GM03348 (cell line): ENCODE measurements around the gene TTLL5.

Experiments used
- DNase-seq: peaks from one replicate; pipeline ENCODE4 v3.0.0; 2012; ENCODE audit warnings: low spot score

Gene TTLL5

DNA sequence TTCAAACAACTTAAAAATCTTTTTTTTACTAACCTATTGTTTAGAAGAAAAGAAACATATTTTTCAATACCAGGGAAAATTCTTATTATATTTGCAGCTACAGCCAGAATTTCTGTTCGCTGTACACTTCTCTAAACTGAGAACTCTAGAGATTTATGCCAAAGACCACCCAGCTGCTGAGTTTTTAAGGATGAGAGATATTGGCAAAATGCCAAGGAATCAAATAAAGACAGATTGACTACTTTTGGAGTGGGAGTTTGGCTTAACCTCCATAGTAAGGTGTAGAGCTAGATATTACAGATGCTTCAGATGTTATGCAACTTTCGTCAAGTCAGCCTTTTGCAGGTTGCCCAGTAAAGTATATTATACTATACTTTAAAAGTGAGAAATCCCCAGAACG is 71.8 kb downstream of the TTLL5 start:
- DNase-seq, result no peak

DNA sequence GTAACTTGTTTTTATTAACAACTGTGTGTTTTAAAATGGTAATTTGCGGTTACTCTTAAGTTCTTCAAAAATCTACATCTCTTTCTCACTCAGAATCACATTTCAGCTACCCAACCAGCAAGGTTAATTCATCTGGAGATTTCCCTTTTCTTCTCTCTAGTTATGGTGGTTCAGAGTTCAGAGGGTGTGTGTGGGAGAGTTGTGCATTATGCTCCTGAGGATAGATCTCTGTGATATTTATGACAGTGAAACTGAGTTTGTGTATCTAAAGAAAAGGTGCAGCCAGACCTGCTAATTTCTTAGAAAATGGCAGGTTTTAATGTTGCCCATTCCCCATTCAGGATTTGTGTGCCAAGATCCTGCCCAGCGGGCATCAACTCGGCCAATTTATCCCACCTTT is 73.8 kb downstream of the TTLL5 start:
- no peak for DNase-seq

DNA sequence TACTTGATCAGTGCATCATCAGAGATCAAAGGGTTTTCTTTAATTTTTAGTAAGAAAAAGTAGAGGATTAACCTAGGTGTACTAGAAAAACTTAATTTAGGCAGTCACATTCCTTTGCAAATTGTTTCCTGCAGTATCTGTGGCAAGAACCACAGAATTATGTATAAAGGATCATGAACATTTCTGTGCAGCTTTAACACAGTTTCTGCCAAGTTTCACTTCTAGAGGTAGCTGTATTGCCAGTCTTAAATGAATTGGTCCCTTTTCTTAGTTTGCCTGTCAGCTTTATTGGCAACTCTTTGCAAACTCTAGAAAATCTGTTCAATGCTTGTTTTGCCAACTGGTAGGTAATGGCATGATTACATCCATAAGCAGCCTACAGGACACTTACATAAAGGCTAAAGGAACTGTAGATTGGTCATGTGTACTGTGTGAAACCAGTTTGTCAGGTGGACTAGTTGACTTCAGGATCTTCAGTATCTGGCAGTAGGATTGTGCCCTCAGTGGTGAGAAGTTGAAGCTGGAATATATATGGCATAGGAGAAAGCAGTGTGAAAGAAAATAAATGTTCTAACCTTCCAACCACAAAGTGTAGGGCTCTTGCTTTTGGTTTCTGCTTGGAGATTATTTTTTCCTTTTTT is 75.9 kb downstream of the TTLL5 start:
- no peak for DNase-seq

DNA sequence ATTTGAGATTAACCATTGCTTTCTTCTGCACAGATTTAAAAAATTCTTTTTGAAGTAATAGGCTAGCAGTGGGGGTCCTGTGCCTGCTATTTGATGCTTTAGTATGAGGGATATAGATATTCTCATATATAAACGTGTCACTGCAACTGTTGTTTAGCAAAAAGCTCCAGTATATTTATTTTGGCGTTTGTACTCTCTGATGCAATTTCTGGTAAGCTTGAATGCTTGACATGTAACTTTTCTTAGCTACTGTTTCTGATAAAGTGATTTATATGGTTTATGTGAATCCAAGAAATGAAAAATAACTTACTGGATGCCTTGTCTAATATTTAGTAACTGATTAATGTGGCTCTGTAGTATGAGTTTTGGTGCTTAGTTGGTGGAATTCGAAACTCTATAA is 77.1 kb downstream of the TTLL5 start:
- DNase-seq, result no peak

DNA sequence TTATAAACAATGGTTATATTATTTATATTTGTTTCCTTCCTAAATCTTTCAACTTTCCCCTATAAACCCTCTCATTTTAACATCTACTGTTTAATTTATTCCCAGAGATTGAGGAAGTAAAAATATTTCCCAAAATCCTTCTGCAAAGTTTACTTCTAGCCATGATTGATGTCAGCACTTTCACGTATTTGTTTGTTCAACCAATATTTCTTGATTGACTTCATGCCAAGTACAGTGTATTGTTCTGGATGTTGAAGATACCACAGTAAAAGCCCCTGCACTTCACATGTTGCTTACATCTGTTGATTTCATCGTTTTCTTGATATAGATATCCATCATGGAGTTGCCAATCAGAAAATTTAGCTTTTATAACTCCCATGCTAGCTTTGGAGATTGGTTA is 81.8 kb downstream of the TTLL5 start:
- no peak for DNase-seq

DNA sequence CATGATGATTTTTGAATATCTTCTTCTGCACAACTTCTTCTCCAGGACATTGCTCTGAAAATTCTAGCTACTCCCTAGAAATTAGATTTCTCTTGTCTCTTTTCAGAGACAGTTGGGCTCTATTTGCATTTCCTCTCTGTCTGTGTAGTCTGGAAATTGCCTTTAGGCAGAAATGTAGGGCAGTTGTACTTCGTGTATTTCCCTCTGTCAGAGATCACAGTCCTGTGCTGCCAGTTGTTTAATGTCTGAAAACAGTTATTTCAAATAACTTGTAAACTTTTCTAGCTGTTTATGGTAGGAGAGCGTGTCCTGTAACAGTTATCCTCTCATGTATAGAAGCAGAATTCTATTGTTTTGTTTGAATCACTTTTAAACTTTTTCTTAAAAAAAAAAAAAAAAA is 86.9 kb downstream of the TTLL5 start:
- no peak for DNase-seq

DNA sequence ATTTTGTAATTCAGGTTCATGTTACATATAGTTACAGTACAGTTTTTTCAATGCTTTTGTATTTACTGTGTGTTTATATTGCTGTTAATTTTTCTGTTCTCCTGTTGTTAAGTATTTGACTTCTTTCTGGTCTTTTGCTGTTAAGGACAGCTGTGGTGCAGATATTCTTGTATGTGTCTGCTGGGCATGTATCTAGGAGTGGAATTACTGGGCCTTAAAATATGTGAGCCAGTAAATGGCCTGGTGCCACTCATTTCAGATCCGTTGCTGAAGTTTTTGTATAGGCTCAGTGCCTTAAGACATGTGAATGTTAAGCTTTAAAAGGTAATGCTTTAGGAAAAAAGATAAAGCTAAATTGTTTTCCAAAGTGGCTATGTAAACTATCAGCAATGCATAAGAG is 87.3 kb downstream of the TTLL5 start:
- DNase-seq, result no peak

DNA sequence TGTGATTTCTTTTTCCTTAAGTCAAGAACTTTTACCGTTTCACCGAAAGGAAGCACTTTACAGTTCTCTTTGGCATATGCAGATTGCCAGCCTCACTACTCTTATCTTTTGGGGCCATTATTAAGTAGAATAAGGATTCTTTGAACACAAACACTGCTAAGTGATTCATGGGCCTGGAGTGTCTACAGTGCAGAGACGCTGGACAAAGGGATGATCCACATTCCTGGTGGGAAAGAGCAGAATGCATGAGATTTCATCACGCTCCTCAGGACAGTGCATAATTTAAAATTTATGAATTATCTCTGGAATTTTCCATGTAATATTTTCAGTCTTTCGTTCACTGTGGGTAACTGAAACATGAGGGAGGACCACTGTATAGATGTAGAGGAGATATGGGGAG is 90.2 kb downstream of the TTLL5 start:
- DNase-seq, result peak; percentile 31

DNA sequence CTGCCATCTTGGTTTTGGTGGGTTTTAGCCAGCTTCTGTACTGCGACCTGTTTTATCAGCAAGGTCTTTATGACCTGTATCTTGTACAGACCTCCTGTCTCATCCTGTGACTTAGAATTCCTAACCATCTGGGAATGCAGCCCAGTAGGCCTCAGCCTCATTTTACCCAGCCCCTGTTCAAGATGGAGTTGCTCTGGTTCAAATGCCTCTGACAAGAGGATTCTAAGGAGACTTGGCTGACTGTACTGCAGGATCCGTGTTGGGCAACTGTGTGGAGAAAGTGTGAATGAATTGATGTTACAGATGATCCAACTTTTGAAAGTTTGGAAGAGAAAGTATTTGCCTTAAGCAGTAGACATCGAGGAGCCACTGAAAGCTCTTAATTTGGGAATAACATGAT is 91.0 kb downstream of the TTLL5 start:
- DNase-seq, result no peak

DNA sequence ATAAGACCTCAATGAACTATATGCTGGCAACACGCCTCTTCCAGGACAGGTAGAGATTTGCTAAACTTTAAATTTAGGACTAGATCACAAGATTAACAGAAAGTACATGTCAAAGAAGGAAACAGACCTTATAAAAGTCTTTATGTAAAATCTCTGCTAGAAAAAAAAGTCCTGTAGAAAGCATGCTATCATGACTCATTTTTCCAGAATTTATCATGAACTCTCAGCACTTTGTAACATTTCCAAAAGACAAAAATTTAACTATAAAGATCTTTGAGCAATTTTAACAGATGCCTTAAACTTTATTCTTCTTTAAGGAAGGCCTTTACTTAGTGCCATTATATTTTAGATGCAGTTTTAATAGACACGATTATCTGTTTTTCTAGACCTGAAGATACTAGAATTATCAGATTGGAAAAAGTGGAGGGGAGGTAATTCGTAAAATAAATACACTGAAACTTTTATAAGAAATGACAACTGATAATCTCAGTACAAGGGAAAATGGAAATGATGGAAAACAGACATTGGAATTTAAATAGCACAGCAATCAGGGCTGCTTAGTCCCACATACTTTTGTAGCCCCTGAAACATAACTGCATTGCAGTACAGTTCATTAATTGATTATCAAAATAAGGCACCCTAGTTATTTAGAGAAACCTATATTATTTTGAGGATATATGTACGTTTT is 92.0 kb downstream of the TTLL5 start:
- peak; percentile 46 for DNase-seq

DNA sequence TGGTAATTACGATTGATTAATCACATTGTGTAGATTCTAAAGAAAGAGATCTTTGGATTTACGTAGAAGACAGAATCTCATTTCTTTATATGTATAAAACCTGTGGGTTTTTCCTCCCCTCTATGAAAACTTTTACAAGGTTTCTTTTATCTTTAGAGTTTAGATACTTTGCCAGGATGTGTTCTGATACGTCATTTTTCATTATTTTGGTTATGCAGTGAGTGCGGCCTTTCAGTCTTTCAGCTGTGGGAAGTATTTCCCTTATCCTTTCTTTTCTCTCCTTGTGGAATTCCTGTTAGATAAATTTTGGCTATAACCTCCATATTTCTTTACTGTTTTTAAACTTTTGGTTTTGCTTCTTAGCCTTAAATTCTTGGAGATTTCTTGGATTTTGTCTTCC is 92.7 kb downstream of the TTLL5 start:
- no peak for DNase-seq

DNA sequence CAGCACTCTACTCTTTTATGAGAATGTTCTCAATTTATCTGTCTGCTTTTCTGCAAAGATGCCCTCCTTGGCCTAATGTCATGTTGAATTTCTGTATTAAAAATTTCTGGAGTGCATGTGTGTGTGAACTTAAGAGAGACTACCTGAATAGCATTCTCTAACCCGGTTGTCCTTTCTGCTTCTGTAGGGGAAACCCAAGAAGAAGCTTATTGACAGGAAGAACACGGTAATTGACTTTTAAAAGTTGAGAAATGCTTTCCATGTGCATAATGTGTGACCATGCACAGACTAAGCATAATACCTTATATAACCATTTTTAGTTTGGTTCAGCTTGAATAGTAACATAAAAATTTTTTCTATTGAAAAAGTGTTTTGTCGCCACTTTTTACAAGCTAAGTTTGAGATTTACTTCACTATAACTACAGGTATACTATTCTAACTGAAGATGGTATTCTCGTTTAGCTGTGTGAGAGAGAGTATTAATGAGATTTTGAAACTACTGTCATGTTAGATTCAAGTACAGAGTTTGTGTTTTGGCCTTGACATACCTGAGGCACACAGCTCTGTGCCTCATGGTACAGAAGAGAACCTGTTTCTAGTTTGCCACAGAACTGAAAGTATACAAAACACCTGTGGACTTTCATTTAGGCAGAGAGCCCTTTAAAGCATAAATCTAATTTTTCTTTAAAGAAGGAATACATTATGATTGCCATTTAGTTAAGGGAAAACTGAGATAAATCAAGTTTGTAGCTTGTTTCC is 96.8 kb downstream of the TTLL5 start:
- DNase-seq, result no peak

DNA sequence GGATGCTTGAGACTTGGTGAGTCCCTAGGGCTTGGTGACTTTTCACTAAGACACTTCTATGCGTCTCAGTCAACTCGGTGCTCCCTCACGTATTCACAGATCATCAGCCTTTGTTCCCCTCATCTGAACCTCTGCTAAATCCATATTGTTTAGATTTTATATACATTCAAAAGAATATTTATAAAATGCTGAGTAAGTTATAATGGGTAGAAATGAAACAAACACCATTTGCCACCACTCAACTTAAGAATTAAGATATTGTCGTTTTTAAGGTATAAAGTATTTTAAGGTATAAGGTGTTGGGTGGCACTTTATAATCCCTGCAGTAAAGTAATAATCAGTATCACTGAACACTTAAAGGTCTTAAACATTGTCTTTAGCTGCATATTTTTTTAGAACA is 103.0 kb downstream of the TTLL5 start:
- no peak for DNase-seq

DNA sequence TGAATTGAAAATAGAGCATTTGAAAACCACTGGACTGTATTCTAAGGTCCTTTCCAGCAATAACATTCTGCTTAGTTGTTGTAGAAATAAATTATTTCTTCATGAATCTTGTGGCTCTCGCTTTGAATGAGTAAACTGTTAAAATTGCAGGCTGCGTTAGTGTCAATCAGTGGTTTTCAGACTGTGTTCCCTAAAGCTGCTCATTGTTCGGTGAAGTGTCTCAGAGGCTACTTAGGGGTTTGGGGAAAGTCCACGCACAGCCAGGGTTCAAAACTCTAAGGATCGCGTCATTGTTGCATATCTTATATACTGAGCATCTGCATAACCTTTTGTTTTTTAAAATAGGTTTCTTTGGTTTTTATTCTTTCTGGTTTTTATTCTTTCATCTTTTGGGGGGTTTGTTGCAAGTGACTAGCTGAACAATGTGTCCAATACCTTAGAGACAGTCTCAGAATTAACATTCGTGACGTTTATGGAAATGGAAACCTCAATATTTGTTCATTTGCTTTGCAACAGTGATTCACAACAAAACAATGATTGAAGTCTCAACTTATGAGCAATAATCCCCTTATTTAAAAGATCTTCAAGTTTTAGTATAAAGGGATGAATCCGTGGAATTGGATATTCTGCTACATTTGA is 108.1 kb downstream of the TTLL5 start:
- peak; percentile 6 for DNase-seq

DNA sequence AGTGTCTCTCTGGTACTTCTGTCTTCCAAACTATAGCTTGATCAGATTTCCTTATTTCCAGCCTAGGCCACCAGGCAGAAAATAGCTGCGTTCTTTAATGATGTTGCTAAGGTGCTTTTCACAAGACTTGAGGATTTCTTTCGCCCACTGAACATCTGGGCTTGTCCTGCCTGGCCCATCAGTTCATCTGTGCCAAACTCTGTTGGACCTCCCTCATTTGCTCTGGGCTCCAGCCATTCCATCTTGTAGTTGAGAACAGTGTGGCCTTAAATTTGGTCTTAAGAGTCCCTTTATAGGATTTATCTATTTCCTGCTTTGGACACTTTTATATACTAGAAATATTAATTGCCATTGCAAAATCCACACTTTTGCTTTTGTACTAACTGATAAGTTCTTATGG is 109.6 kb downstream of the TTLL5 start:
- DNase-seq, result no peak

DNA sequence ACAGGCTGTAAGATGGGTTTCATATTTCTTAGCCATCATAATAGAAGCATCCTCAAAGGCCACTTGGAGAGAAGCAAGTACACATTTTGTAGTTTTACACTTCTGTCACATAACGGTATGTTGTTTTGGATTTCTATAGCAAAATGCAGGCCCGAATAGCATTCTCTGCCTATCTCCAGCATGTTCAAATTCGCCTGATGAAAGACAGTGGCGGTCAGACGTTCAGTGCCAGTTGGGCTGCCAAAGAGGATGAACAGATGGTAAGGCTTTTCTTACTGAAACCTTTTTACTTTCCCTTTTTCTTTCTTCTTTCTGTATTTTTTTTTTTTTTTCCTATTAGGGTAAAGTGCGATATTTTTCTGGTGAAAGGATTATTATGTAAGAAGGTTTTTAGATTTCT is 110.5 kb downstream of the TTLL5 start:
- DNase-seq, result no peak

DNA sequence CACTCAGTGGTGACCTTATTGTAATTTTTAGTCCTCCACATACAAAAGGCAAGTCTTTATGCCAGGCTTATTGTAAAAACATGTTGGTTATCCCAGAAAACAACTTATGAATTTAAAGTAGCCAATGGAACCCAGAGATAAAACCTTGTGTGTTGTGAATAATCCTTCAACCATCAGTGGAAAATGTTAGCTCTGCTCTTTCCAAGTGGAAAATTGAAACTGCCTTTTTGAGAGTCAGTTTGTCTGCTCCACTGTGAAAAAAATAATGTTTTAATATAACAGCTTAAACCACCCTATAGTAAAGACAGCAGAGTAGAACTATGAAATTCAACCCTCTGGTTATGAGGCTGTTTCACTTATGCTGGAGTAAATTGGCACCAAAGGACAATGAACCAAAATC is 112.0 kb downstream of the TTLL5 start:
- no peak for DNase-seq

DNA sequence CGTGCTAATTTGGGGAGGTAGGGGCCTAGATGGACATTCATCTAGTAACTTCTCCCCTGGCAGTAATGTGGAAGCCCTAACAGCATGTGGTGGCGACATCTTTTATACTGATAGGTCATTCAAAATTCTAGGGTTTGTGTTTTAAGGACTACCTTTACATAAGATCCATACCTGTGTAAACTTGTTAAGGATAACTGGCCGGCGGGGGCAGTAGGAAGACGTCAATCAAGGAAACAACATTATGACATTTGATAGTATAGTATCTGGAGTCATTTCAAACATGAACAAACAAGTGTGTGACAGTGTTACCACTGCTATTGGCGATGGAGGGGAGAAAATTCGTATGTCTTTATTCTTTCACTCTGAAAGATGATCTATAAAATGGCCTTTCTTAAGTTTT is 120.0 kb downstream of the TTLL5 start:
- no peak for DNase-seq

DNA sequence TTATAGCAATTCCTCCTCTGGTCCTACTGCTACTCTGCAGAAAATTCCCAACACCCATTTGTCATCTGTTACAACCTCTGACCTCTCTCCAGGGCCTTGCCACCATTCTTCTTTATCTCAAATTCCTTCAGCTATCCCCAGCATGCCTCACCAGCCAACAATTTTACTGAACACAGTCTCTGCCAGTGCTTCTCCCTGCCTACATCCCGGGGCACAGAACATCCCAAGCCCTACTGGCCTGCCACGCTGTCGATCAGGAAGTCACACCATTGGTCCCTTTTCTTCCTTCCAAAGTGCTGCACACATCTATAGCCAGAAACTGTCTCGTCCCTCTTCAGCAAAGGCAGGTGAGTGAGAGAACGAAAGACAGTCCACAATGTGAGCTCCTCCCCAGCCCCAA is 122.1 kb downstream of the TTLL5 start:
- DNase-seq, result no peak

DNA sequence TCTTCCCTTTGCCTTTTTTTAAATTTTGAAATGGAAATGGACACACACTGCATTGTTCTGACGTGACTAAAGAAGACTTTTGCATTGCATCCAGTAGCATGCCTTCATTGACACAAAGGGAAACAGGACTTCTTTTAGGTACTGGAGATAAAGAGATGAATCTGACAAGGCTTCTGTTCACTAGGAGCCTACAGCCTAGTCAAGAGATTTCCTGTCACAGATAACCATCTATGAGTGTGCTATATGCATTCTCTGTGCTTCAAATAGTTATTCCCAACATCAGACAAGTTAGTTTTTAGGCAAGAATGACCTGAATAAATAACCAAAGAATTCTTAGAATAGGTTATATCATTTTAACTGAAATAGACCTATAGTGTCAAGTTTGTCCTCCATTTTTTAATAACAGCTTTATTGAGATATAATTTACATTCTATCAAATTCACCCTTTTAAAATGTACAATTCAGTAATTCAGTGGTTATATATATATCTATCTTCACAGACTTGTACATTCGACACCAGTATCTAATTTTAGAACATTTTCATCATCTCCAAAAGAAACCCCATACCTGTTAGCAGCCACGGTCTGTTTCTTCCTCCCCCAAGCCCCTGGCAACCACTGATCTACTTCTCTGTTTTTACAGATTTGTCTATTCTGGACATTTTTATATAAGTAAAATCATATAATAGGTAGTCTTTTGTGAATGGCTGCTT is 122.7 kb downstream of the TTLL5 start:
- DNase-seq, result no peak

DNA sequence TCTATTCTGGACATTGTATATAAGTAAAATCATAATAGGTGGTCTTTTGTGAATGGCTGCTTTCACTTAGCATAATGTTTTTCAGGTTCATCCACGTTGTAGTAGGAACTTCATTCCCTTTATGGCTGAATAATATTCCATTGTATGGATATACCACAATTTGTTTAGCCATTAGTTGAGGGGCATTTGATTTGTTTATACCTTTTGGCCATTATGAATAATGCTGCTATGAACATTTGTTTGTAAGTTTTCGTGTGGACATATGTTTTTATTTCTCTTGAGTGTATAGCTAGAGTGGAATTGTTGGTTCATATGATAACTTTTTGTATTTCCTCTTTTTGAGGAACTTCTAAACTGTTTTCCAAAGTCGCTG is 123.3 kb downstream of the TTLL5 start:
- no peak for DNase-seq

DNA sequence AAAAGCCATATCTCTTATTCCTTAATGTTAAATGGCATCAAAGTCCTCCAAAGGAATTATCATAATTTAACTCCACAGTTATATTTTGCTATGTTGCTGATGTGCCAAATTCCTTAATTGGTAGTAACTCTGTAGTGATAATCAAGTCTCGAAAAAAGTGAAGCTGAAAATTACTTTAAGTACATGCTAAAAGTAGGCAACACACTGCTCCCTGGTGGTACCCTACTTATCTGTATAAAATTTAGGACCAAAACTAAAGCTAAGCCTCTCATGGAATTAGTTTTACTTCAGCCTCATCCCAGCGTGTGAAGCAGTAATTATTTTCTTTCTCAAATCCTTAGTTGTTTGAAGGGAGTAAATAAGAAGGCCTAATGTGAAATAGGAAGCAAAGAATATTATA is 132.8 kb downstream of the TTLL5 start:
- no peak for DNase-seq
